Stimulated activated naive CD4-positive, alpha-beta T cell treated with Interleukin-2 at 50 U/mL for 16 hours (primary cell): Measurements from ENCODE around the gene ECSIT.

Source experiments
- DNase-seq: peaks from one replicate; lab custom pipeline; 2025; lab: John Stamatoyannopoulos, UW

Gene ECSIT

GRCh38 chr19:11549386-11549953 lies 20.5 kb upstream of the ECSIT start:
- no peak for DNase-seq

GRCh38 chr19:11547929-11548700 lies 19.2 kb upstream of the ECSIT start:
- DNase-seq, result no peak

GRCh38 chr19:11541238-11541637 lies 12.3 kb upstream of the ECSIT start:
- no peak for DNase-seq

- no peak for DNase-seq
These were observed 11.7 kb upstream of the ECSIT start for GRCh38 chr19:11540645-11541044.

DNA sequence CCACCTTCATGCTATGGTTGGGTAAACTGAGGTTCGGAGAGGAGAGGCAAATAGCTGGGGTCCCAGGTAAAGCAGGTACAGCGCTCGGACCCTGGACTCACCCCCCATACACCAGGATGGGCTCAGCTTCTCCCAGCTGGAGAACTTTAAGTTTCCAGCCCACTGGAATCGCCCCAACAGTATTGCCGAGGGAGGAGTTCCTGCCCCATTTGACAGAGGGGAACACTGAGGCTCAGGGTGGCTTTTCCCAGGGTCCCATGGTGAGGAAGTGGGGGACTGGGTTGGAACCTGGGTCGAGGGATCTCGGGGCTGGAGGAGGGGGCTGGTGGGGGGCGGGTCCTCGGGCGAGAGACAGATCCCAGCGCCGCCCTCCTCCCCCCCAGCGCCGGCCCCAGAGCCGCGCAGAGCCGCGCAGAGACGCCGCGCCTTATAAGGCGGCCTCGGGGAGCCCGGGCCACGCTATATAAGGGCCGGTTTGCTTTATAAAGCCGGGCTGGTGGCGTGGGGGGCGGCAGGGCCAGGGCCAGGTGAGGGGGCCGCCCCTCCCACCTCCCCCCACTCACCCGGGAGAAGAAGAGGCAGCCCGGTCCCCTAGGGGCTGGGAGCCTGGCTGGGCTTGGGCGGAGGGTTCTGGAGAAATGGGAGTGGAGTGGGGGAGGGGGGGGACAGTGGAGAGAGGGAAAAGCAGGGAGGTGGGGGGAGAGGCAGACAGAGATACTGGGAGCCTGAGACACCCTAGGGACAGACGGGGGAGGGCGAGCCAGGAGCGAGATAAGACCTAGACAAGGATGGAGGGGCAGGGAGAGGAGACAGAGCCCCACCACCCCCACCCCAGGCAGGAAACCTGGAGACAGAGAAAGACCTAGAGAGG lies 10.8 kb upstream of the ECSIT start:
- DNase-seq, result no peak

- DNase-seq, result no peak
These were observed 9.5 kb upstream of the ECSIT start, which contains the start of gene CNN1 for GRCh38 chr19:11538232-11539036. Gene CNN1 (plus strand): TSS chr19:11538851. CDS start chr19:11538928, 77 bp downstream.

- peak; percentile 84 for DNase-seq
These were observed 7.1 kb upstream of the ECSIT start for GRCh38 chr19:11535792-11536595.

DNA sequence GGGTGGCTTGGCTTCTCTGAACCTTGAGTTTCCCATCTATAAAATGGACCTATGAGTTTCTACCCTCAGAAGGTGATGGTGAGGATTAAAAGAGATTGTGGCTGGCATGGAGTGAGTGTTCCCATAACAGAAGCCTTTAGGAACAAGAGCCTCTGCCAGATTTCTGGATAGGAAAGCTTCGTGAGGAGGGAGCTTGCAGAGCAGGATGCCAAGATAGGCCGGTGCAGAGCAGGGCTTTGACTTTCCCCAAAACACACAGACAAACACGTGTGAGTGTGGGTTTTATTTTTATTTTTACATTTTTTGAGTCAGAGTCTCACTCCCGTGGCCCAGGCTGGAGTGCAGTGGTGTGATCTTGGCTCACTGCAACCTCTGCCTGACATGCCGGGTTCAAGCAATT lies 6.0 kb upstream of the ECSIT start:
- DNase-seq, result no peak

- DNase-seq, result no peak
These were observed 5.6 kb upstream of the ECSIT start for GRCh38 chr19:11534538-11534937.

- DNase-seq, result peak; percentile 29
These were observed 1.5 kb upstream of the ECSIT start for GRCh38 chr19:11530432-11530831.

DNA sequence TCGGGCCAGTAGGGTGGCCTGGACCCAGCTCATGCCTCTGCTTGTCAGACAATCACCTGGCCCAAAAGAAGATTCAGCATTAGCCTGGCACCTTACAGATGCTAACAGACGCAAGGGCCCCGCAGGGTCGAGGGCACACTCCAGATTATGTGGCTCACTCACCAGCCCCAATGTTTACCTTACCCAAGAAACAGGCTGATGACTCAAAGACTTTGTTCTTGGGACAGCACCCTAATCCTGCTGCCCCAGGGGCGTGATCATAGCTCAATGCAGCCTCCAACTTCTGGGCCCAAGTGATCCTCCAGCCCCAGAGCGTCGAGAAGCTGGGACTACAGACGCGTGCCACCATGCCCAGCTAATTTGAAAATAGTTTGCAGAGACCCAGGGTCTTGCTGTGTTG lies 9.8 kb downstream of the ECSIT start:
- no peak for DNase-seq

- no peak for DNase-seq
These were observed 15.0 kb downstream of the ECSIT start for GRCh38 chr19:11513946-11514345.

DNA sequence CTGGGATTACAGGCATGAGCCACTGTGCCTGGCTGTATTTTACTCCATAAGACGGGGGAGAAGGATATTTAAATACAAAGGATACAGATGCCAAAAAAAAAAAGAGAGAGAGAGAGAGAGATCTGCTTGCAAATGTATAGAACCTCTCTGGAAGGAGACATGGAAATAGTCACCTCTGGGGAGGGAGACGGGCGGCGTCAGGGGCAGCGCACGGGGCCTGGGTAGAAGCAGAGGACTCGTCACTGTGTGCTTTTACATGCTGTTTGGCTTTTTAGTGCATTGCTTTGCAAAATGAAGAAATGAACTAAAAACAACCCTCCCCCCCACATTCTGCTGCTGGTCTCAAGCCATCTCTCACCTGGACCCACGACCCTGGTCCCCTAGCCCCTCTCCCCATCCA lies 18.5 kb downstream of the ECSIT start:
- no peak for DNase-seq

DNA sequence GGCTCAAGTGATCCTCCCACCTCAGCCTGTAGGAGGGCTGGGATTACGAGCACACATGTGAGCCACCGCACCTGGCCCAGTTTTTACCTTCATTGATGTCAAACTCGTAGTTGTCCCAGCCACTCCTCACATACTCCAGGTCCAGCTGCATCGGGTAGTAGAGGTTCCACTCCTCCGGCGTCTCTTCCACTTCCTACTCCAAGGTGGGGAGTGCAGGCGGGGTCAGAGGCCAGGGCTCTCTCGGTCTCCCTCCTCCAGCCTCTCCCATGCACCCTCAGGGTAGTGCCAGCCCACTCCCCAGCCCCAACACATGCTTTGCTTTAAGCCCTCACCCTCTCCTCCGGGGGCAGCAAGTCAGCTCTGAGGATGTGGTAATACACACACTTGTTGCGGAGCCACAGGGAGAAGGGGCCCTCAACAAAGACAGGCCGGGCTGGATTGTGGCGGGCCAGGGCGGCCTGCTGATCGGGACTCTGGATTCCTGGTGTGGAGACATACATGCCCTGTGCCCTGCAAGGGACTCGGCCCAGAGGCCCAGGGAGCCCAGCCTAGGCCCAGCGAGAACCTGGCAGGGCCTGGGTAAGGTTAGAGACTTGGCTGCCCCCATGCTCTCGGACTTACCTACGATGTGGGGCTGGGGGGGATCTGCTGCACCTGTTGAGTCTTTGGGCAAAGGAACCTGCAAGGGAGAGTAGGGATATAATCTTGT lies 21.4 kb downstream of the ECSIT start:
- DNase-seq, result no peak

- no peak for DNase-seq
These were observed 22.0 kb downstream of the ECSIT start for GRCh38 chr19:11506967-11507366.

DNA sequence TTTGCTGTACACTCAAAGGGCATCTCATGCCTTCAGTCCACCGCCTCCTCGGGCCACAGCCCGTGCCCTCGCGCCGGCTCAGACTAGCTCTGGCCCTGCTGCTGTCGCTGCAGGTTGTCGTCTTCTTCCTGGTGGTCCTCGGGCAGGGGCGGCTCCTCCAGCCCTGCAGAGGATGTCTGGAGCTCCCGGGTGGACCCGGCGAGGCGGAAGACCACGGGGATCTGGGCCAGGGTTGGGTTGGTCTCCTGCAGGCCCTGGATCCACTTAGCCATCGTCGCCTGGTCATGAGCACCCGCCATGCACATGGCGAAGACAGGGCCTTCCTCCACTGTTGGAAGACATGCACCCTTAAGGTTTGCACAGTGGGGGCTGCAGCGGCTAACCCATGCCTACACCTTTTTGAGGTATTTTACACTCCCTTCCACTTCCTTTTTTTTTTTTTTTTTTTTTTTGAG lies 22.8 kb downstream of the ECSIT start:
- no peak for DNase-seq

DNA sequence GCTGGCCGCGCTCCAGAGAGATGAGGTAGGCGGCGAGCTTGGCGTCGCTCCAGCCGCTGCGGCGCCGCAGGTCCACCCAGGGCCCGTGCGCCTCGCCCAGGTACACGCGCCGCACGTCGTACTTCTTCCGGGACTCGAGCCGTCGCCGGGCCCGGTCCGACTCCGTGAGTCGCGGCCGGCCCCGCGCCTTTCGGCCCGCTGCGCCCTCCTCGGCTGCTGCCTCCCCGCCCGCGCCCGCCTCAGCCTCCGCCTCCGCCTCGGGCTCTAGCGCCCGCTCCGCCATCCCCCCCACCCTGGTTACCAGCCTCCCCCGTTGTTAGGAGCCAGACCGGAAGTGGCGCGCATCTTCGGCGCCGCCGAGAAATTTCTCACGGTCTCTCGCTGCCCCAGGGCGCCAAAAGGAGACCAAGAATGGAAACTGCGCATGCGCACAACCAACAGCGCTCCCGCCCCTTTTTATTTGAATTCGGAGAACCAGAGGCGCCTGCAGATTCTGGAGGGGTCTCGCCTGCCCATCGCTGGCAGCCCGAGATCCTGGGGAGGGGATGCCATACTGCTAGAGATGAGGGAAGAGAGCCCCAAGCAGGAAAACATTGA lies 23.3 kb downstream of the ECSIT start, which contains the start of gene ZNF653:
ZNF653 (minus strand) TSS at position 336 of the 597 bp plus-strand sequence; CDS start at position 283, 53 bp downstream.
- peak; percentile 87 for DNase-seq

DNA sequence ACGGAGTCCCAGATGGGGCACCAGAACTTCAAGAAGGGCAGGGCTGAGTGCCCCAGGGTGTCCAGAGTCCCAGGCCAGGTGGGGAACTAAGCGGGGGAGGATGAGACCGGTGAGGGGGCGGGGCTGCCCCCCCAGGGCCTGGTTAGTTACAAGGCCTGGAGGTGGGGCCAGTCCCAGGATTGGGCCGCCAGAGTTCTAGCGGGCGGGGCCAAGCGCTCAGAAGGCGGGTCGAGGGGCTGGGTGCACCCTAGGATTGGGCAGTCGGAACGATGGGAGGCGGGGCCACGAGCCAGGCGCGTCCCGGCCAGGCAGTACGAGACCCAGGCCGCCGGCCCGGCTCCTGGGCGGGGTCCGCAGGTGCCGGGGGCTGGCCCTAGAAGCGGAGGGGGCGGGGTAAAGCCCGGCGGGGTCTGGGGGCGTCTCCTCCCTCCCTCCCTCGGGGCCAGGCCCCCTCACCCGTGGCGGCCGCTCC lies 23.9 kb downstream of the ECSIT start:
- DNase-seq, result peak; percentile 95

DNA sequence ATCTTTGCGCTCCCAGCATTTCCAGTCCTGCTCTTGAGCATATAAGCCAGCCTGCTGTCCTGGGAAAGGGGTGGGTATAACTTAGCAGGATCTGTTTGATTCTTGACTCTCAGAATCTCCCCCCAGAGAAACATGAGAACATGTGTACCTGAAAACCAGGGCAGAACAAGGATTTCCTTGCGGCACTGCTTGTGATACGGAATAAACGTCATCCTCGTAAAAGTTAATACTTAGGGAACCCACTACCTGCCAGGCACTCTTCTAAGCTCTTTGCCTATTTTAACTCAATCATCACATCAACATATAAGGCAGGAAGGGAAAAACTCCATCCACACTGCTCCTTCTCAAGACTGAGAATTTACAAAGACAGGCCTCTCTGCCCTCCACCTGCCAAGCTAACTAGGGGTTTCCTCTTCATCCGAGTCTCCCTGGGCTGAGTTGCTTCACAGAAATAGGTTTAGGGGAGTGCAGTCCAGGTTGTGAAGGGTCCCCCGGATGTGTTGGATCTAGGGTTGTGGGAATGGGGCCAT lies 24.4 kb downstream of the ECSIT start:
- DNase-seq, result no peak
